Fibroblast of pulmonary artery (primary cell): ENCODE data around the gene MARS2.
"Not testable (repeated sequence)": the region's sequence is repeated elsewhere in the genome, so short reads cannot be mapped to it uniquely, and the experiment has no call there.

Experiments used
- DNase-seq: peaks from one replicate; pipeline ENCODE4 v3.0.0-alpha.2; 2010; ENCODE audit warnings: low read depth
- H3K4me3 ChIP-seq: replicated peaks from 2 replicates; pipeline ENCODE4 v1.5.1; 2011; ENCODE audit warnings: low read depth, mild to moderate bottlenecking, control low read depth, low read length, moderate library complexity
- CTCF ChIP-seq: IDR thresholded peaks from 2 replicates; pipeline ENCODE4 v1.5.1; 2011; ENCODE audit warnings: mild to moderate bottlenecking, control low read depth, low read length, inconsistent platforms; ENCODE audit errors: missing control alignments

MARS2 gene

GRCh38 chr2:197707316-197708213 lies 2.4 kb downstream of the MARS2 start:
- peak; percentile 72 for TF ChIP-seq CTCF
- peak; percentile 76 for DNase-seq
- peak overlapping the region; percentile 90 for H3K4me3 ChIP-seq

GRCh38 chr2:197708331-197708730 lies 3.2 kb downstream of the MARS2 start:
- no peak for TF ChIP-seq CTCF
- H3K4me3 ChIP-seq: no peak overlapping the region
- peak; percentile 76 for DNase-seq

GRCh38 chr2:197709140-197709539 lies 4.0 kb downstream of the MARS2 start:
- H3K4me3 ChIP-seq, DNase-seq: not testable (repeated sequence)

- DNase-seq: no peak
- H3K4me3 ChIP-seq: no peak overlapping the region
- no peak for TF ChIP-seq CTCF
Measured at GRCh38 chr2:197710424-197711042, 5.4 kb downstream of the MARS2 start.

- no peak for TF ChIP-seq CTCF
- DNase-seq: no peak
- H3K4me3 ChIP-seq: no peak overlapping the region
Measured at GRCh38 chr2:197711578-197711977, 6.4 kb downstream of the MARS2 start.

- DNase-seq: no peak
- H3K4me3 ChIP-seq: no peak overlapping the region
- no peak for TF ChIP-seq CTCF
Measured at GRCh38 chr2:197713271-197713670, 8.1 kb downstream of the MARS2 start.

- no peak for TF ChIP-seq CTCF
- H3K4me3 ChIP-seq: no peak overlapping the region
- DNase-seq: no peak
Measured at GRCh38 chr2:197717863-197718262, 12.7 kb downstream of the MARS2 start.
